RWPE2 (cell line): ENCODE results near the gene APOA4.

Experiments used
- ATAC-seq: fragments of 200-7000 bp; cut with Tn5 transposase; 3 replicates; pipeline ENCODE4 v1.9.1; 2021; ENCODE audit warnings: low read depth
- DNase-seq: peaks from one replicate; pipeline ENCODE4 v3.0.0-alpha.2; 2020; ENCODE audit warnings: low spot score
- H3K27ac ChIP-seq: fragments of 450-650 bp; 2 replicates; pipeline ENCODE4 v1.5.1; 2017; ENCODE audit warnings: mild to moderate bottlenecking; ENCODE audit not compliant: poor library complexity, severe bottlenecking
- H3K27me3 ChIP-seq: fragments of 250-450 bp; sonication (Bioruptor Pico); 2 replicates; pipeline ENCODE4 v1.5.1; 2021; ENCODE audit warnings: mild to moderate bottlenecking, moderate library complexity; ENCODE audit not compliant: insufficient read depth, poor library complexity, severe bottlenecking
- H3K36me3 ChIP-seq: fragments of 250-450 bp; sonication (Bioruptor Pico); 2 replicates; pipeline ENCODE4 v1.5.1; 2020; ENCODE audit warnings: low read depth, mild to moderate bottlenecking, moderate library complexity
- H3K4me1 ChIP-seq: fragments of 250-450 bp; sonication (Bioruptor Pico); 2 replicates; pipeline ENCODE4 v1.5.1; 2021; ENCODE audit warnings: mild to moderate bottlenecking, moderate library complexity; ENCODE audit not compliant: insufficient read depth, poor library complexity, severe bottlenecking
- H3K4me3 ChIP-seq: fragments of 250-450 bp; sonication (Bioruptor Pico); 2 replicates; pipeline ENCODE4 v1.5.1; 2021; ENCODE audit warnings: mild to moderate bottlenecking, moderate library complexity; ENCODE audit not compliant: severe bottlenecking
- H3K9me3 ChIP-seq: fragments of 250-450 bp; sonication (Bioruptor Pico); 2 replicates; pipeline ENCODE4 v1.5.1; 2021; ENCODE audit warnings: mild to moderate bottlenecking, moderate library complexity; ENCODE audit not compliant: severe bottlenecking
- TF ChIP-seq, protein P1 (sequence below): fragments of 450-650 bp; IDR thresholded peaks from one replicate; pipeline ENCODE4 v1.5.1; 2017; ENCODE audit warnings: mild to moderate bottlenecking, moderate library complexity; ENCODE audit not compliant: poor library complexity, severe bottlenecking

APOA4 gene

DNA sequence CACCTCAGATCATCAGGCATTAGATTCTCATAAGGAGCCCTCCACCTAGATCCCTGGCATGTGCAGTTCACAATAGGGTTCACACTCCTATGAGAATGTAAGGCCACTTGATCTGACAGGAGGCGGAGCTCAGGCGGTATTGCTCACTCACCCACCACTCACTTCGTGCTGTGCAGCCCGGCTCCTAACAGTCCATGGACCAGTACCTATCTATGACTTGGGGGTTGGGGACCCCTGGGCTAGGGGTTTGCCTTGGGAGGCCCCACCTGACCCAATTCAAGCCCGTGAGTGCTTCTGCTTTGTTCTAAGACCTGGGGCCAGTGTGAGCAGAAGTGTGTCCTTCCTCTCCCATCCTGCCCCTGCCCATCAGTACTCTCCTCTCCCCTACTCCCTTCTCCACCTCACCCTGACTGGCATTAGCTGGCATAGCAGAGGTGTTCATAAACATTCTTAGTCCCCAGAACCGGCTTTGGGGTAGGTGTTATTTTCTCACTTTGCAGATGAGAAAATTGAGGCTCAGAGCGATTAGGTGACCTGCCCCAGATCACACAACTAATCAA lies 8.8 kb upstream of the APOA4 start:
- H3K36me3 ChIP-seq, result no peaks in the 10 kb centered on the region
- no peaks in the 10 kb centered on the region for H3K27me3 ChIP-seq
- no peaks in the 10 kb centered on the region for H3K9me3 ChIP-seq
- no peak overlapping the region for H3K4me3 ChIP-seq
- H3K27ac ChIP-seq, result no peak overlapping the region
- DNase-seq, result no peak
- ATAC-seq, result no peak
- TF ChIP-seq, protein P1, sequence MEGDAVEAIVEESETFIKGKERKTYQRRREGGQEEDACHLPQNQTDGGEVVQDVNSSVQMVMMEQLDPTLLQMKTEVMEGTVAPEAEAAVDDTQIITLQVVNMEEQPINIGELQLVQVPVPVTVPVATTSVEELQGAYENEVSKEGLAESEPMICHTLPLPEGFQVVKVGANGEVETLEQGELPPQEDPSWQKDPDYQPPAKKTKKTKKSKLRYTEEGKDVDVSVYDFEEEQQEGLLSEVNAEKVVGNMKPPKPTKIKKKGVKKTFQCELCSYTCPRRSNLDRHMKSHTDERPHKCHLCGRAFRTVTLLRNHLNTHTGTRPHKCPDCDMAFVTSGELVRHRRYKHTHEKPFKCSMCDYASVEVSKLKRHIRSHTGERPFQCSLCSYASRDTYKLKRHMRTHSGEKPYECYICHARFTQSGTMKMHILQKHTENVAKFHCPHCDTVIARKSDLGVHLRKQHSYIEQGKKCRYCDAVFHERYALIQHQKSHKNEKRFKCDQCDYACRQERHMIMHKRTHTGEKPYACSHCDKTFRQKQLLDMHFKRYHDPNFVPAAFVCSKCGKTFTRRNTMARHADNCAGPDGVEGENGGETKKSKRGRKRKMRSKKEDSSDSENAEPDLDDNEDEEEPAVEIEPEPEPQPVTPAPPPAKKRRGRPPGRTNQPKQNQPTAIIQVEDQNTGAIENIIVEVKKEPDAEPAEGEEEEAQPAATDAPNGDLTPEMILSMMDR, result no peak
- H3K4me1 ChIP-seq, result no peaks in the 10 kb centered on the region

DNA sequence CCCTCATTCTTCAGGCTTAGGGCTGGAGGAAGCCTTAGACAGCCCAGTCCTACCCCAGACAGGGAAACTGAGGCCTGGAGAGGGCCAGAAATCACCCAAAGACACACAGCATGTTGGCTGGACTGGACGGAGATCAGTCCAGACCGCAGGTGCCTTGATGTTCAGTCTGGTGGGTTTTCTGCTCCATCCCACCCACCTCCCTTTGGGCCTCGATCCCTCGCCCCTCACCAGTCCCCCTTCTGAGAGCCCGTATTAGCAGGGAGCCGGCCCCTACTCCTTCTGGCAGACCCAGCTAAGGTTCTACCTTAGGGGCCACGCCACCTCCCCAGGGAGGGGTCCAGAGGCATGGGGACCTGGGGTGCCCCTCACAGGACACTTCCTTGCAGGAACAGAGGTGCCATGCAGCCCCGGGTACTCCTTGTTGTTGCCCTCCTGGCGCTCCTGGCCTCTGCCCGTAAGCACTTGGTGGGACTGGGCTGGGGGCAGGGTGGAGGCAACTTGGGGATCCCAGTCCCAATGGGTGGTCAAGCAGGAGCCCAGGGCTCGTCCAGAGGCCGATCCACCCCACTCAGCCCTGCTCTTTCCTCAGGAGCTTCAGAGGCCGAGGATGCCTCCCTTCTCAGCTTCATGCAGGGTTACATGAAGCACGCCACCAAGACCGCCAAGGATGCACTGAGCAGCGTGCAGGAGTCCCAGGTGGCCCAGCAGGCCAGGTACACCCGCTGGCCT lies 7.2 kb upstream of the APOA4 start:
- no peaks in the 10 kb centered on the region for H3K4me1 ChIP-seq
- no peak overlapping the region for H3K27ac ChIP-seq
- TF ChIP-seq, protein P1, result no peak
- no peaks in the 10 kb centered on the region for H3K36me3 ChIP-seq
- no peak for ATAC-seq
- H3K27me3 ChIP-seq, result no peaks in the 10 kb centered on the region
- no peak overlapping the region for H3K4me3 ChIP-seq
- H3K9me3 ChIP-seq, result no peaks in the 10 kb centered on the region
- DNase-seq, result no peak

DNA sequence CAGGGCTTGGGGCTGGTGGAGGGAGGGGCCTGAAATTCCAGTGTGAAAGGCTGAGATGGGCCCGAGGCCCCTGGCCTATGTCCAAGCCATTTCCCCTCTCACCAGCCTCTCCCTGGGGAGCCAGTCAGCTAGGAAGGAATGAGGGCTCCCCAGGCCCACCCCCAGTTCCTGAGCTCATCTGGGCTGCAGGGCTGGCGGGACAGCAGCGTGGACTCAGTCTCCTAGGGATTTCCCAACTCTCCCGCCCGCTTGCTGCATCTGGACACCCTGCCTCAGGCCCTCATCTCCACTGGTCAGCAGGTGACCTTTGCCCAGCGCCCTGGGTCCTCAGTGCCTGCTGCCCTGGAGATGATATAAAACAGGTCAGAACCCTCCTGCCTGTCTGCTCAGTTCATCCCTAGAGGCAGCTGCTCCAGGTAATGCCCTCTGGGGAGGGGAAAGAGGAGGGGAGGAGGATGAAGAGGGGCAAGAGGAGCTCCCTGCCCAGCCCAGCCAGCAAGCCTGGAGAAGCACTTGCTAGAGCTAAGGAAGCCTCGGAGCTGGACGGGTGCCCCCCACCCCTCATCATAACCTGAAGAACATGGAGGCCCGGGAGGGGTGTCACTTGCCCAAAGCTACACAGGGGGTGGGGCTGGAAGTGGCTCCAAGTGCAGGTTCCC lies 6.5 kb upstream of the APOA4 start, which contains the start of gene APOC3:
APOC3 (plus strand) TSS at position 383 of the 659 bp plus-strand sequence. CDS start 676 bp downstream, outside the sequence.
- TF ChIP-seq, protein P1, result no peak
- H3K9me3 ChIP-seq, result no peaks in the 10 kb centered on the region
- no peak within 1 kb of the TSS for H3K4me3 ChIP-seq
- no peaks in the 10 kb centered on the region for H3K4me1 ChIP-seq
- H3K27me3 ChIP-seq, result no peaks in the 10 kb centered on the region
- no peak for ATAC-seq
- DNase-seq, result no peak
- no peaks in the 10 kb centered on the region for H3K36me3 ChIP-seq
- no peak within 1 kb of the TSS for H3K27ac ChIP-seq

DNA sequence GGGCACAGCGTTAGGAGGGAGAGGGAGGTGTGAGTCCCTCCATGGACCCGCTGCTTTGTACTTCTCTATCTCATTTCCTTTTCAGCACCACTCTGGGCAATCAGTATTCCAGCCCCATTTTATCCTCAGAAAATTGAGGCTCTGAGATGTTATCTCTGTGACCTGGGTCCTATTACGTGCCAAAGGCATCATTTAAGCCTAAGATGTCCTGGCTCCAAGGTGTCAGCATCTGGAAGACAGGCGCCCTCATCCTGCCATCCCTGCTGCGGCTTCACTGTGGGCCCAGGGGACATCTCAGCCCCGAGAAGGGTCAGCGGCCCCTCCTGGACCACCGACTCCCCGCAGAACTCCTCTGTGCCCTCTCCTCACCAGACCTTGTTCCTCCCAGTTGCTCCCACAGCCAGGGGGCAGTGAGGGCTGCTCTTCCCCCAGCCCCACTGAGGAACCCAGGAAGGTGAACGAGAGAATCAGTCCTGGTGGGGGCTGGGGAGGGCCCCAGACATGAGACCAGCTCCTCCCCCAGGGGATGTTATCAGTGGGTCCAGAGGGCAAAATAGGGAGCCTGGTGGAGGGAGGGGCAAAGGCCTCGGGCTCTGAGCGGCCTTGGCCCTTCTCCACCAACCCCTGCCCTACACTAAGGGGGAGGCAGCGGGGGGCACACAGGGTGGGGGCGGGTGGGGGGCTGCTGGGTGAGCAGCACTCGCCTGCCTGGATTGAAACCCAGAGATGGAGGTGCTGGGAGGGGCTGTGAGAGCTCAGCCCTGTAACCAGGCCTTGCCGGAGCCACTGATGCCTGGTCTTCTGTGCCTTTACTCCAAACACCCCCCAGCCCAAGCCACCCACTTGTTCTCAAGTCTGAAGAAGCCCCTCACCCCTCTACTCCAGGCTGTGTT lies 5.8 kb upstream of the APOA4 start:
- TF ChIP-seq, protein P1, result no peak
- Histone ChIP-seq H3K27me3 (no peaks in the 10 kb centered on the region), H3K4me3 (no peak overlapping the region), H3K36me3 (no peaks in the 10 kb centered on the region), H3K4me1 (no peaks in the 10 kb centered on the region), H3K9me3 (no peaks in the 10 kb centered on the region), H3K27ac (no peak overlapping the region)
- DNase-seq, result no peak
- ATAC-seq, result no peak
